HCT116 (cell line): ENCODE results near the gene NOXO1. TPM values are rescaled to one million over a fixed set of nuclear protein-coding genes. Genes with fewer than 3 reads are reported as not detected.

Source experiments
- ATAC-seq: fragments of 200-7000 bp; cut with Tn5 transposase; 2 replicates; pipeline ENCODE4 v1.9.1; 2020; ENCODE audit warnings: mild to moderate bottlenecking, moderate library complexity
- BruUV-seq: library from RNA; stranded (reverse); fragments of 400-500 nt; replicated peaks from 2 replicates; lab custom pipeline; 2021; lab: Mats Ljungman, UMichigan
- CTCF ChIA-PET: fragments of 300-600 bp; sonication (Branson Sonifier 250); formaldehyde crosslinking; loops from one replicate; lab custom pipeline; 2021; ENCODE audit warnings: antibody characterized with exemption; lab: Charles Lee
- POLR2A ChIA-PET: fragments of 300-600, 350-600 bp; sonication (Branson Sonifier 250); formaldehyde crosslinking; loops from one replicate; lab custom pipeline; 2021; ENCODE audit warnings: antibody characterized with exemption; lab: Charles Lee
- RAD21 ChIA-PET, 2 experiments: fragments of 300-600 bp; sonication (Branson Sonifier 250); formaldehyde crosslinking; loops; one replicate each; lab custom pipeline; 2023; ENCODE audit warnings: low total read pairs in 2 of 2; ENCODE audit not compliant: uncharacterized antibody in 2 of 2, unreplicated experiment in 2 of 2, low non-redundant PET in 1 of 2; lab: Charles Lee
- DNase-seq: peaks from one replicate; pipeline ENCODE4 v3.0.0-alpha.2; 2010; ENCODE audit warnings: low read depth, low spot score
- H2AFZ ChIP-seq: fragments of 200-600 bp; shearing (Covaris generic), sonication (generic); 2 replicates; pipeline ENCODE4 v1.6.1; 2017; ENCODE audit warnings: low read depth, mixed run types, mixed read lengths, antibody characterized with exemption, low read length; ENCODE audit not compliant: poor library complexity, severe bottlenecking
- H3K27ac ChIP-seq: 2 replicates; pipeline ENCODE4 v1.5.1; 2012; ENCODE audit warnings: low read depth, low read length
- H3K27me3 ChIP-seq: fragments of 200-600 bp; sonication (generic); 2 replicates; pipeline ENCODE4 v1.6.1; 2016; ENCODE audit warnings: mixed run types, low read length, mixed read lengths; ENCODE audit not compliant: insufficient read depth
- H3K36me3 ChIP-seq, 2 experiments: fragments of 200-500 bp in 1 of 2; fragments of 200-600 bp in 1 of 2; sonication (Bioruptor generic) in 1 of 2; sonication (generic) in 1 of 2; 2 replicates each; pipeline versions ENCODE4 v1.5.1 to v1.6.1; 2014 to 2016; ENCODE audit warnings: low read length in 2 of 2, inconsistent platforms in 1 of 2, mixed read lengths in 1 of 2, mixed run types in 1 of 2; ENCODE audit not compliant: insufficient read depth in 2 of 2, control insufficient read depth in 1 of 2
- H3K4me1 ChIP-seq, 2 experiments: fragments of 200-600 bp in 1 of 2; sonication (generic) in 1 of 2; 2 replicates each; pipeline versions ENCODE4 v1.5.1 to v1.6.1; 2012 to 2017; ENCODE audit warnings: low read length in 2 of 2, inconsistent platforms in 1 of 2, mild to moderate bottlenecking in 1 of 2, mixed read lengths in 1 of 2, mixed run types in 1 of 2, moderate library complexity in 1 of 2; ENCODE audit not compliant: insufficient read depth in 2 of 2, control insufficient read depth in 1 of 2
- H3K4me2 ChIP-seq: fragments of 200-600 bp; sonication (generic); 2 replicates; pipeline ENCODE4 v1.6.1; 2017; ENCODE audit warnings: mixed run types, low read length, mixed read lengths
- H3K4me3 ChIP-seq, 2 experiments: fragments of 200-600 bp in 1 of 2; sonication (generic) in 1 of 2; replicated peaks in 1 of 2; 2 replicates each; pipeline ENCODE4 v1.5.1; 2011 to 2016; ENCODE audit warnings: low read length in 2 of 2, control low read depth in 1 of 2, low read depth in 1 of 2, mild to moderate bottlenecking in 1 of 2, mixed read lengths in 1 of 2, mixed run types in 1 of 2
- H3K79me2 ChIP-seq: fragments of 200-600 bp; sonication (generic); 2 replicates; pipeline ENCODE4 v1.6.1; 2017; ENCODE audit warnings: mild to moderate bottlenecking, mixed run types, low read length, moderate library complexity, mixed read lengths; ENCODE audit not compliant: insufficient read depth
- H3K9ac ChIP-seq: fragments of 200-600 bp; sonication (generic); 2 replicates; pipeline ENCODE4 v1.6.1; 2016; ENCODE audit warnings: low read length, mixed read lengths
- H3K9me2 ChIP-seq: fragments of 200-600 bp; sonication (generic), shearing (Covaris generic); 2 replicates; pipeline ENCODE4 v1.6.1; 2017; ENCODE audit warnings: mixed run types, mild to moderate bottlenecking, moderate library complexity; ENCODE audit not compliant: insufficient read depth
- H3K9me3 ChIP-seq, 2 experiments: fragments of 200-500 bp in 1 of 2; fragments of 200-600 bp in 1 of 2; sonication (Bioruptor generic) in 1 of 2; sonication (generic) in 1 of 2; 2 replicates each; pipeline ENCODE4 v1.6.1; 2014 to 2017; ENCODE audit warnings: low read length in 2 of 2, mixed read lengths in 2 of 2, inconsistent platforms in 1 of 2, low read depth in 1 of 2, mild to moderate bottlenecking in 1 of 2, mixed run types in 1 of 2, moderate library complexity in 1 of 2; ENCODE audit not compliant: control insufficient read depth in 1 of 2, insufficient read depth in 1 of 2
- H4K20me1 ChIP-seq: fragments of 200-600 bp; sonication (generic), shearing (Covaris generic); 2 replicates; pipeline ENCODE4 v1.6.1; 2017; ENCODE audit warnings: mixed run types, mild to moderate bottlenecking, moderate library complexity; ENCODE audit not compliant: insufficient read depth
- ATF3 ChIP-seq: IDR thresholded peaks from 2 replicates; pipeline ENCODE4 v1.6.1; 2012
- CEBPB ChIP-seq: IDR thresholded peaks from 2 replicates; pipeline ENCODE4 v1.6.1; 2012; ENCODE audit warnings: low read depth
- CTCF ChIP-seq, 3 experiments: fragments of 200-600 bp in 1 of 3; sonication (generic) in 1 of 3; IDR thresholded peaks in 2 of 3; conservative IDR thresholded peaks in 1 of 3; 2 replicates each; pipeline ENCODE4 v1.5.1; 2012 to 2017; ENCODE audit warnings: low read depth in 2 of 3, low read length in 2 of 3, antibody characterized with exemption in 1 of 3, borderline replicate concordance in 1 of 3, control low read depth in 1 of 3, mild to moderate bottlenecking in 1 of 3, mixed read lengths in 1 of 3, mixed run types in 1 of 3, moderate library complexity in 1 of 3; ENCODE audit not compliant: insufficient read depth in 1 of 3
- ELF1 ChIP-seq: IDR thresholded peaks from 2 replicates; pipeline ENCODE4 v1.6.1; 2012; ENCODE audit warnings: low read depth, borderline replicate concordance
- EZH2 ChIP-seq: fragments of 200-600 bp; sonication (generic); IDR thresholded peaks from 2 replicates; pipeline ENCODE4 v1.6.1; 2017; ENCODE audit warnings: antibody characterized with exemption, mixed run types
- FOSL1 ChIP-seq: IDR thresholded peaks from 2 replicates; pipeline ENCODE4 v1.6.1; 2012; ENCODE audit warnings: low read depth
- JUND ChIP-seq: IDR thresholded peaks from 2 replicates; pipeline ENCODE4 v1.6.1; 2012
- MAX ChIP-seq: IDR thresholded peaks from 2 replicates; pipeline ENCODE4 v1.6.1; 2012
- REST ChIP-seq: IDR thresholded peaks from 2 replicates; pipeline ENCODE4 v1.6.1; 2012; ENCODE audit warnings: low read depth
- SIN3A ChIP-seq: IDR thresholded peaks from 2 replicates; pipeline ENCODE4 v1.6.1; 2012; ENCODE audit warnings: low read depth
- SP1 ChIP-seq: IDR thresholded peaks from 2 replicates; pipeline ENCODE4 v1.6.1; 2012; ENCODE audit warnings: low read depth
- SRF ChIP-seq: IDR thresholded peaks from 2 replicates; pipeline ENCODE4 v1.6.1; 2012; ENCODE audit warnings: low read depth
- YY1 ChIP-seq: IDR thresholded peaks from 2 replicates; pipeline ENCODE4 v1.6.1; 2011; ENCODE audit warnings: low read length, low read depth, moderate library complexity, mild to moderate bottlenecking; ENCODE audit not compliant: insufficient replicate concordance; ENCODE audit errors: extremely low read depth
- ZFX ChIP-seq: fragments of 450-650 bp; IDR thresholded peaks from 2 replicates; pipeline ENCODE4 v1.6.1; 2017
- intact Hi-C: fragments of 100-400 bp; cut with micrococcal nuclease; formaldehyde crosslinking; loops from 2 replicates; pipeline ENCODE4 v1.10.0; 2022
- total RNA-seq: library from RNA; stranded (reverse); gene quantifications from one replicate; pipeline ENCODE4 v1.2.1, GENCODE V29; 2021; ENCODE audit not compliant: unreplicated experiment

NOXO1 gene
- total RNA-seq, 1 experiment from 2014 or later, result 10.0 TPM

GRCh38 chr16:2003231-2003826, 22.1 kb upstream of the NOXO1 start:
- Histone ChIP-seq H3K36me3 (peaks cover 23 to 46% of the 10 kb centered on the region in 2 experiments; a peak in 3 of 4 replicates), H3K4me1 (peaks cover 20 to 45% of the 10 kb centered on the region in 2 experiments)

More at GRCh38 chr16:2003231-2003826, 22.1 kb upstream of the NOXO1 start:
- no TSS peak for BruUV-seq
- H3K27ac ChIP-seq, result peak overlapping the region; percentile 19; the same call in 1 of the 2 replicates
- no peak overlapping the region for H2AFZ ChIP-seq
- POLR2A ChIA-PET, result interaction anchor here (0.8 to 2.6 kb wide), 5 partner anchors 11 to 152 kb away, joined by 3 to 10 read pairs (median 6); partner anchors contain the start of genes RPS2 and TRAF7
- H3K9ac ChIP-seq, result no peak overlapping the region
- H3K79me2 ChIP-seq, result peaks cover 70% of the 10 kb centered on the region
- no peaks in the 10 kb centered on the region for H3K9me2 ChIP-seq
- no peak for ATAC-seq
- no peaks in the 10 kb centered on the region for H3K9me3 ChIP-seq
- peak overlapping the region; percentile 8; the same call in 1 of the 2 replicates for H3K4me2 ChIP-seq
- intact Hi-C loops, result loop anchor here (5.0 kb wide), 1 partner anchor 139 kb away; no protein-coding TSS in a partner anchor
- no peak overlapping the region for H3K4me3 ChIP-seq
- H4K20me1 ChIP-seq, result peaks cover 4% of the 10 kb centered on the region; the same call in 1 of the 2 replicates
- H3K27me3 ChIP-seq, result no peaks in the 10 kb centered on the region
- no peak for TF ChIP-seq MAX
- TF ChIP-seq CTCF (IDR thresholded peaks at IDR 0.05 in 2 of 3, conservative IDR thresholded peaks at IDR 0.05 in 1 of 3; ENCODE audit: borderline replicate concordance in 1 of 3, insufficient read depth in 1 of 3, low read depth in 2 of 3, low read length in 2 of 3), result no peak
- TF ChIP-seq SIN3A, result no peak
- TF ChIP-seq SP1, result no peak
- no peak for TF ChIP-seq CEBPB
- TF ChIP-seq ZFX, result no peak
- no peak for TF ChIP-seq EZH2
- no peak for TF ChIP-seq SRF
- no peak for TF ChIP-seq JUND
- TF ChIP-seq ELF1, result no peak
- TF ChIP-seq ATF3, result no peak
- TF ChIP-seq YY1, result no peak
- no peak for TF ChIP-seq REST
- no peak for TF ChIP-seq FOSL1
- RAD21 ChIA-PET, result interaction anchor here in 1 of 2 experiments (1.0 kb wide), 1 partner anchor 137 kb away, joined by 7 read pairs; no protein-coding TSS in a partner anchor
- DNase-seq, result no peak
- CTCF ChIA-PET, result interaction anchor here (0.8 to 1.6 kb wide), 10 partner anchors 12 to 141 kb away, joined by 3 to 20 read pairs (median 4); partner anchors contain the start of gene TBL3
